ENCODE measurements around the gene OTUD4. TPM values are rescaled to one million over a fixed set of nuclear protein-coding genes. Genes with fewer than 3 reads are reported as not detected.
"Not testable (repeated sequence)": the region's sequence is repeated elsewhere in the genome, so short reads cannot be mapped to it uniquely, and the experiment has no call there.

Gene OTUD4
- total RNA-seq, 1 experiment from 2014 or later, result 16.4 TPM

DNA sequence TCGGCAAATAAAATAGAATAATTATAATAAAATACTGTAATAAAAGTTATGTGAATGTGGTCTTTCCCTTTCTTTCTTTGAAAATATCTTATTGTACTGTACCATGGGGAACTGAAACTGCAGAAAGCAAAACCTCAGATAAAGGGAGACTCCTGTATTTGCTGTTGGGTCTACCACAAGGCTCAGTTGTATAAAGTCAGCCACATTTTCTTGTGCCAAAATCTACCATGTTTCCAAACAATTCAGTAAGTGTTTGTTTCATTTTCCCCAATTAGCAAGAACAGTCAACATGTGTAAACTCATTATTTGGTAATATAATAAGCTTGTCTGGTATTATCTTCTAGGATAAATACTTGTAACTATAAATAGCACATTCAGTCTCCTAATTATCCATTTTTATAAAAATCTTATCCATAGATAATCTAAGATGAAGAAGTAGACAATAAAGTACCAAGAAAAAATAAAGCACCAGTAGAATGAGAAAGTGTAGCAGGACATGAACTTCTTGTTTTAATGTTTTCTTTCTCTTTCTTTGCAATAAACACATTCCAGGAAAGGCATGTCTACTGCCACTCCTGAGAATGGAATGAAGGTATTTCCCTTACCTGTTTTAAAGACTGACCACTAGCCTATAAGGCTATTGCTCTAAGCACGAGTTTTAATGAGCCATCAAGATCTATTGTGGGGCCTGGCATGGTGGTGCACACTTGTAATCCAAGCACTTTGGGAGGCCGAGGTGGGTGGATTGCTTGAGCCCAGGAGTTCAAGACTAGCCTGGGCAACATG is 15.0 kb upstream of the OTUD4 start:
- no peaks in the 10 kb centered on the region for H3K27me3 ChIP-seq (ENCODE audit: control insufficient read depth, insufficient read depth, low read length)
- H3K4me3 ChIP-seq (ENCODE audit: insufficient read depth, low read depth, low read length), result no peak overlapping the region
- no peaks in the 10 kb centered on the region for H3K36me3 ChIP-seq (replicated peaks; ENCODE audit: control insufficient read depth, insufficient read depth, low read length)
- DNase-seq, result no peak

DNA sequence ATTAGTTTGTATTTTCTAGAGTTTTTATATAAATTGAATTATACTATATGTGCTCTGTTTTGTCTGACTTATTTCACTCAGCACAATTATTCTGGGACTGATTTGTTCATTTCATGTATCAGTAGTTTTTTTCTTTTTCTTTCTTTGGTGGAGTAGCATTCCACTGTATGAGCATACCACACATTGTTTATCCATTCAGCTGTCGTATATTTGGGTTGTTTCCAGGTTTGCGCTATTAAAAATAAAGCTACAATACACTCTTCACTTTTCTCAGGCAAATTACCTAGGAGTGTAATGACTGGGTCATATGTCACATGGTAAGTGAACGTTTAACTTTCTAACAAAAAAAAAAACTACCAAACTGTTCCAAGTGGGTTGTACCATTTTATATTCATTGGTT is 9.6 kb upstream of the OTUD4 start:
- H3K36me3 ChIP-seq (replicated peaks; ENCODE audit: control insufficient read depth, insufficient read depth, low read length), result no peaks in the 10 kb centered on the region
- DNase-seq, result no peak
- H3K27me3 ChIP-seq (ENCODE audit: control insufficient read depth, insufficient read depth, low read length), result no peaks in the 10 kb centered on the region
- H3K4me3 ChIP-seq (ENCODE audit: insufficient read depth, low read depth, low read length), result no peak overlapping the region

- H3K27me3 ChIP-seq (ENCODE audit: control insufficient read depth, insufficient read depth, low read length), result no peaks in the 10 kb centered on the region; the same call in 1 of the 2 replicates
- H3K4me3 ChIP-seq (ENCODE audit: insufficient read depth, low read depth, low read length), result no peak overlapping the region
Observed at GRCh38 chr4:145186729-145187128, 6.3 kb upstream of the OTUD4 start.

DNA sequence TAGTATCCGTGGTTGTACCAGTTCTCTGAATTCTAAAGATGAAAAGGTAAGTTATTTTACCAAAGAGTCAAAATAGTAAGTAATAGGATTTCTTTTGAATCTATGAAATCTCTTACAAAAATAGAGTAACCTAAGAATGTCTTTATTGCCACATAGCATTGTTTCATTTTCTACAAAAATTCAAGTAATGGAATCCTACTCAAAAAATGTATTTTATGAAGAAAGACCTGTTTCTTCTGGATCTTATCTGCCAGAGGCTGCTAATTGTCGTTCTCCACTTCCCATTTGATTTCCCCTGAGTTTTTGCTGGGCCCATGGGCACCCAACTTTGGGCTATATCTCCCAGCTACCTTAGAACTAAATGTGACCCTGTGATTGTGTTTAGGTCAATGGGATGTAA is 3.2 kb upstream of the OTUD4 start:
- no peak overlapping the region for H3K4me3 ChIP-seq (ENCODE audit: insufficient read depth, low read depth, low read length)
- no peaks in the 10 kb centered on the region for H3K36me3 ChIP-seq (replicated peaks; ENCODE audit: control insufficient read depth, insufficient read depth, low read length)
- no peak for DNase-seq
- no peaks in the 10 kb centered on the region; the same call in 1 of the 2 replicates for H3K27me3 ChIP-seq (ENCODE audit: control insufficient read depth, insufficient read depth, low read length)

More at GRCh38 chr4:145186729-145187128, 6.3 kb upstream of the OTUD4 start:
- H3K36me3 ChIP-seq (replicated peaks; ENCODE audit: control insufficient read depth, insufficient read depth, low read length), result no peaks in the 10 kb centered on the region
- DNase-seq, result no peak

DNA sequence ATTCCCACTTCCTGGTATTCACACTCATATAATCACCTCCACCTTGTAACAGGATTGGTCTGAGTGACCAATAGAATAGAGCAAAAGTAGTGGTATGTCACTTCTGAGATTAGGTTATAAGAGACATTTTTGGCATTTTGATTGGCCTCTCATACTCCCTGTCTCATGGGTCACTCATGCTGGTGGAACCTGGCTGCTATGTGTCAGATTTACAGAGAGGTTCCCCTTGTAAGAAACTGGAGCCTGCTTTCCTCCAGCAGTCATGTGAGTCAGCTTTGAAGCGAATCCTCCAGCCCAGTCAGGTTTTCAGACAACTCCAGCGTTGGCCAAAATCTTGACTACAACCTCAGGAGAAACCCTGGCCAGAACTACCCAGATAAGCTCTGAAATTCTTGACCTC is 2.6 kb upstream of the OTUD4 start:
- Histone ChIP-seq H3K27me3 (ENCODE audit: control insufficient read depth, insufficient read depth, low read length) (no peaks in the 10 kb centered on the region; the same call in 1 of the 2 replicates), H3K4me3 (ENCODE audit: insufficient read depth, low read depth, low read length) (no peak overlapping the region), H3K36me3 (replicated peaks; ENCODE audit: control insufficient read depth, insufficient read depth, low read length) (no peaks in the 10 kb centered on the region)
- DNase-seq, result no peak

DNA sequence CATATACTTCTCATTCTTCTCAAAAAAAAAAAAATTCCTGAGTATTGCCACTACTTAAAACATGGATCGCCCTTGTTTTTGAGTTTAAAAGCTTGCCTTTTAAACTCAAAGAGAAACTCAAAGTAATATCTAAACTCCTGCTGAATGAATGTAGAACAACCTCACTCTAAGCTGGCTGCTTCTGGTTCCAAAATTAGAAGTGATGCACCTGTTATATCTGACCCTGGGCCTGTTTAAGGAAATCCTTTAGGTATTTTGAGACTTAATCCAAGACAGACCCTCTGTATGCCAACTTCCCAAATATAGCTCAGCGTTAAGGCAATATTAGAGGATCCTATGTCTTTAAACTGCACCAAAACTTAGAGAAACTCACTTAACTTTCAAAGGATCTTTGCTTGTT is 1.8 kb upstream of the OTUD4 start:
- DNase-seq, result no peak
- Histone ChIP-seq H3K36me3 (replicated peaks; ENCODE audit: control insufficient read depth, insufficient read depth, low read length) (no peaks in the 10 kb centered on the region), H3K4me3 (ENCODE audit: insufficient read depth, low read depth, low read length) (no peak overlapping the region), H3K27me3 (ENCODE audit: control insufficient read depth, insufficient read depth, low read length) (no peaks in the 10 kb centered on the region; the same call in 1 of the 2 replicates)

- H3K36me3 ChIP-seq (replicated peaks; ENCODE audit: control insufficient read depth, insufficient read depth, low read length), result no peaks in the 10 kb centered on the region
- H3K27me3 ChIP-seq (ENCODE audit: control insufficient read depth, insufficient read depth, low read length), result no peaks in the 10 kb centered on the region; the same call in 1 of the 2 replicates
- DNase-seq, result no peak
- peak overlapping the region; percentile 65 for H3K4me3 ChIP-seq (ENCODE audit: insufficient read depth, low read depth, low read length)
Observed at GRCh38 chr4:145181091-145181501, 707 bp upstream of the OTUD4 start.

- not testable (repeated sequence) for H3K36me3 ChIP-seq (replicated peaks; ENCODE audit: control insufficient read depth, insufficient read depth, low read length); H3K27me3 ChIP-seq (ENCODE audit: control insufficient read depth, insufficient read depth, low read length)
- peak; percentile 52 for DNase-seq
- H3K4me3 ChIP-seq (ENCODE audit: insufficient read depth, low read depth, low read length), result peak overlapping the region; percentile 80
Observed at GRCh38 chr4:145179861-145180297, 510 bp downstream of the OTUD4 start.

GRCh38 chr4:145179281-145179860 is 1.0 kb downstream of the OTUD4 start:
- peak; percentile 69 for DNase-seq
- Histone ChIP-seq H3K36me3 (replicated peaks; ENCODE audit: control insufficient read depth, insufficient read depth, low read length) (no peaks in the 10 kb centered on the region), H3K27me3 (ENCODE audit: control insufficient read depth, insufficient read depth, low read length) (no peaks in the 10 kb centered on the region; the same call in 1 of the 2 replicates), H3K4me3 (ENCODE audit: insufficient read depth, low read depth, low read length) (peak overlapping the region; percentile 80)

- no peaks in the 10 kb centered on the region; the same call in 1 of the 2 replicates for H3K27me3 ChIP-seq (ENCODE audit: control insufficient read depth, insufficient read depth, low read length)
- H3K36me3 ChIP-seq (replicated peaks; ENCODE audit: control insufficient read depth, insufficient read depth, low read length), result no peaks in the 10 kb centered on the region; the same call in 1 of the 2 replicates
- H3K4me3 ChIP-seq (ENCODE audit: insufficient read depth, low read depth, low read length), result peak overlapping the region; percentile 80
- peak; percentile 29 for DNase-seq
Observed at GRCh38 chr4:145178740-145179280, 1.6 kb downstream of the OTUD4 start.

DNA sequence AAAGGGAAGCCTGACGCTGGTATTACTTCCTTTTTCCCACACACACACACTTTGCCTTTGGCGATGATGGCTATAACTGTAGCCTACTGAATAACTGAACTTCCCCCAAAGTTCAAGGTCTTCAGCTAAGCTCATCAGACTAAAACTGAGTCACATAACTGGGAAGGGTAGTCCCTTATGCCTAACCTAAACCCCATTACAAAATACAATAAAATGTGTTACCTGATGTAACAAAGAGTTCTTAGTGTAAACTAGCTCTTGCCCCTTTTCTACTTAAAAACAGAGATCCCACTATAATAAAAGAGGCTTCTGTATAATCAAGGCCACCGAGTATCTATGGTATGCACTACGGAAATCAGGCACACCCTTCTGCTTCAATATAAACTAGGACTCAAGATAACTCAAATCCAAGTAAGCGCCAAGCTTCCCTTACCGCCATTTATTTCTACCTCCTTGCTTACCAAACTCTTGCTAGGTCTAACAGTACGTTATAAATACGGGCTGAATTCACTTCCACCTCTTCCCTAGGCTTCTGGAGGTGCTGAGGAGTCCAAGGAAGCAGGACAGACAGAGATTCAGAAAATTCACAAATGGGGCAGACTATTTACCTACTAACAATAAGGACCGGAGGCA is 2.4 kb downstream of the OTUD4 start:
- Histone ChIP-seq H3K36me3 (replicated peaks; ENCODE audit: control insufficient read depth, insufficient read depth, low read length) (no peaks in the 10 kb centered on the region; the same call in 1 of the 2 replicates), H3K4me3 (ENCODE audit: insufficient read depth, low read depth, low read length) (peak overlapping the region; percentile 80), H3K27me3 (ENCODE audit: control insufficient read depth, insufficient read depth, low read length) (no peaks in the 10 kb centered on the region; the same call in 1 of the 2 replicates)
- DNase-seq, result no peak

DNA sequence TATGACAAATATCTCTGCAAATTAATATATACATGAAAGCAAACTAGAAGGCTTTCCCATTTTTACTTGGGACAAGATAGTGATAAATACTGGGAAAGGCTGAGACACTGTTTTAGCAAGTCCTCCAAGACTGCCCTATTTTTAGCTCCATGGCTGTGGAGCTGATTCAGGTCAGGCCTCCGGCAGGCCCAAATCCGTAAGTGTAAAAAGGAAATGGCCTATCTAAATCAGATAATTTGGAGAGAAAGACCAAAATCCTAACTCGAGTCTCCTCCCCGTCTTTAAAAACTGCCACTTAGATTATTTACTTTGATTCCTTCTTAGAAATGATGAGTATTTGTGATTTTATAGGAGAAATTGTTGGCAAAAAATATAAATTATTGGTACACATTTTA is 2.9 kb downstream of the OTUD4 start:
- no peaks in the 10 kb centered on the region; the same call in 1 of the 2 replicates for H3K36me3 ChIP-seq (replicated peaks; ENCODE audit: control insufficient read depth, insufficient read depth, low read length)
- no peak overlapping the region; the same call in 1 of the 2 replicates for H3K4me3 ChIP-seq (ENCODE audit: insufficient read depth, low read depth, low read length)
- H3K27me3 ChIP-seq (ENCODE audit: control insufficient read depth, insufficient read depth, low read length), result no peaks in the 10 kb centered on the region
- no peak for DNase-seq

- no peak overlapping the region for H3K4me3 ChIP-seq (ENCODE audit: insufficient read depth, low read depth, low read length)
- no peak for DNase-seq
Observed at GRCh38 chr4:145176641-145177432, 3.6 kb downstream of the OTUD4 start.

DNA sequence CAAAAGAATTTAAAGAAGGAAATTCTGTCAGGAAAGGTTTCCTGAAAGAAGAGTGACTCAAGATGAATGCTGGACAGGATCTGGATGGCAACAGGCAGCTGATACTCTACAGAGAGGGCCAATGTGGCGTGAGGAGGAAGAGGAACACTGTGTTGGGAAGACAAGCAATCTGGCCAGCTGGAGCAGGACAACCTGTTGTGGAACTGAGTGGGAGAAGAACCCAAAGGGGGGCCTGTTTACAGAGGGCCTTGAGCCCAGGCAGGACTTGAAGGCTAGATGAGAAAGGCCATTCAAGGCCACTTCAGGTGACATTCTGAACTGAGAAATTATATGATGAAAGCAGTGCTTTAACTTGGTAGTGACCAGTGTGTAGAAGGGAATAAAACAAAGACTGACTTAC is 8.5 kb downstream of the OTUD4 start:
- Histone ChIP-seq H3K36me3 (replicated peaks; ENCODE audit: control insufficient read depth, insufficient read depth, low read length) (peaks cover 6% of the 10 kb centered on the region), H3K27me3 (ENCODE audit: control insufficient read depth, insufficient read depth, low read length) (no peaks in the 10 kb centered on the region), H3K4me3 (ENCODE audit: insufficient read depth, low read depth, low read length) (no peak overlapping the region)
- DNase-seq, result no peak

More at GRCh38 chr4:145176641-145177432, 3.6 kb downstream of the OTUD4 start:
- Histone ChIP-seq H3K36me3 (replicated peaks; ENCODE audit: control insufficient read depth, insufficient read depth, low read length) (peaks cover 1% of the 10 kb centered on the region), H3K27me3 (ENCODE audit: control insufficient read depth, insufficient read depth, low read length) (no peaks in the 10 kb centered on the region)

Data from H7 (cell line).